Measurements from ENCODE around the gene AFAP1L2. TPM values are rescaled to one million over a fixed set of nuclear protein-coding genes. Genes with fewer than 3 reads are reported as not detected.

The AFAP1L2 gene
- total RNA-seq, 1 experiment from 2014 or later = 170 TPM

DNA sequence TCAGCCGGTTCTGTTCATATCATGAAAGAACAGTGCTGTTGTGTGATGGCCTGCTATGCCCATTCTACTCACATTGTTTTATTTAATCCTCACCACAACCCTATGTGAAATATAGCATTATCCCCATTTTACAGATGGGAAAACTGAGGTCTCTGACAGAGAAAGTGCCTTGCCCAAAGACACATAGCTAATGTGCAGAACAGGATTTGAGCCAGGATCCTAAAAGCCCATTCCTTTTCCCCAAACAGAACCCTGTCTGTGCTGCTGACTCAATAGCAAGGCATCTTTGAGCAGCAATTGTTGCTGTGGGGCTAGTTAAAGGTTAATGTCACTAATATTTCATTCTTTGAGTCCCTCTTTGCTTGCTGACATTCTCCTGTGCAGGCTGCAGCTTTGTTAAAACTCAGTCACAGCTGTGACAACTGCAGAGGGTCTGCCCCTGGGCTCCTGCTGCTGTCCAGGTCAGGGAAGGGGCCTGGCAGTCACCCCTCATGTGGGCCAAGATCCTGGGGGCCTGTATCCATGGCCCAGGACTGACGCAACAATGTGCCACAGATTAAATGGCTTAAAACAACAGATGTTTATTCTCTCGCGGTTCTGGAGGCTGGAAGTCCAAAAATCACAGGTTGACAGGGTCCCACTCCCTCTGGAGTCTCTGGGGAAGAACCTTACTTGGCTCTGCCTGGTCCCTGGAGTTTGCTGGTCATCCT lies 40.4 kb downstream of the AFAP1L2 start:
- in situ Hi-C loops (cut with HindIII; ENCODE audit: low pct_unique_long_range_greater_than_20kb, low sequenced_read_pairs) (no loop called here), intact Hi-C loops (cut with micrococcal nuclease; ENCODE audit: unreplicated experiment) (no loop called here)
- CTCF ChIA-PET = no interaction called here
- H3K27me3 ChIP-seq (ENCODE audit: control insufficient read depth, insufficient read depth, low read length) = no peaks in the 10 kb centered on the region
- H3K36me3 ChIP-seq (ENCODE audit: control insufficient read depth, insufficient read depth, low read length) = no peaks in the 10 kb centered on the region
- no peak overlapping the region for H3K27ac ChIP-seq (ENCODE audit: low read length)
- TF ChIP-seq TCF7L2 (IDR thresholded peaks at IDR 0.05; ENCODE audit: low read depth, low read length) = no peak
- no peak for TF ChIP-seq SIN3A (IDR thresholded peaks at IDR 0.05; ENCODE audit: borderline replicate concordance, insufficient read depth, low read depth, low read length)
- TF ChIP-seq, protein P1, sequence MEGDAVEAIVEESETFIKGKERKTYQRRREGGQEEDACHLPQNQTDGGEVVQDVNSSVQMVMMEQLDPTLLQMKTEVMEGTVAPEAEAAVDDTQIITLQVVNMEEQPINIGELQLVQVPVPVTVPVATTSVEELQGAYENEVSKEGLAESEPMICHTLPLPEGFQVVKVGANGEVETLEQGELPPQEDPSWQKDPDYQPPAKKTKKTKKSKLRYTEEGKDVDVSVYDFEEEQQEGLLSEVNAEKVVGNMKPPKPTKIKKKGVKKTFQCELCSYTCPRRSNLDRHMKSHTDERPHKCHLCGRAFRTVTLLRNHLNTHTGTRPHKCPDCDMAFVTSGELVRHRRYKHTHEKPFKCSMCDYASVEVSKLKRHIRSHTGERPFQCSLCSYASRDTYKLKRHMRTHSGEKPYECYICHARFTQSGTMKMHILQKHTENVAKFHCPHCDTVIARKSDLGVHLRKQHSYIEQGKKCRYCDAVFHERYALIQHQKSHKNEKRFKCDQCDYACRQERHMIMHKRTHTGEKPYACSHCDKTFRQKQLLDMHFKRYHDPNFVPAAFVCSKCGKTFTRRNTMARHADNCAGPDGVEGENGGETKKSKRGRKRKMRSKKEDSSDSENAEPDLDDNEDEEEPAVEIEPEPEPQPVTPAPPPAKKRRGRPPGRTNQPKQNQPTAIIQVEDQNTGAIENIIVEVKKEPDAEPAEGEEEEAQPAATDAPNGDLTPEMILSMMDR (IDR thresholded peaks at IDR 0.05) = no peak
- TF ChIP-seq POLR2AphosphoS5 (IDR thresholded peaks at IDR 0.05; ENCODE audit: low read depth, low read length) = no peak
- TF ChIP-seq, protein P2, sequence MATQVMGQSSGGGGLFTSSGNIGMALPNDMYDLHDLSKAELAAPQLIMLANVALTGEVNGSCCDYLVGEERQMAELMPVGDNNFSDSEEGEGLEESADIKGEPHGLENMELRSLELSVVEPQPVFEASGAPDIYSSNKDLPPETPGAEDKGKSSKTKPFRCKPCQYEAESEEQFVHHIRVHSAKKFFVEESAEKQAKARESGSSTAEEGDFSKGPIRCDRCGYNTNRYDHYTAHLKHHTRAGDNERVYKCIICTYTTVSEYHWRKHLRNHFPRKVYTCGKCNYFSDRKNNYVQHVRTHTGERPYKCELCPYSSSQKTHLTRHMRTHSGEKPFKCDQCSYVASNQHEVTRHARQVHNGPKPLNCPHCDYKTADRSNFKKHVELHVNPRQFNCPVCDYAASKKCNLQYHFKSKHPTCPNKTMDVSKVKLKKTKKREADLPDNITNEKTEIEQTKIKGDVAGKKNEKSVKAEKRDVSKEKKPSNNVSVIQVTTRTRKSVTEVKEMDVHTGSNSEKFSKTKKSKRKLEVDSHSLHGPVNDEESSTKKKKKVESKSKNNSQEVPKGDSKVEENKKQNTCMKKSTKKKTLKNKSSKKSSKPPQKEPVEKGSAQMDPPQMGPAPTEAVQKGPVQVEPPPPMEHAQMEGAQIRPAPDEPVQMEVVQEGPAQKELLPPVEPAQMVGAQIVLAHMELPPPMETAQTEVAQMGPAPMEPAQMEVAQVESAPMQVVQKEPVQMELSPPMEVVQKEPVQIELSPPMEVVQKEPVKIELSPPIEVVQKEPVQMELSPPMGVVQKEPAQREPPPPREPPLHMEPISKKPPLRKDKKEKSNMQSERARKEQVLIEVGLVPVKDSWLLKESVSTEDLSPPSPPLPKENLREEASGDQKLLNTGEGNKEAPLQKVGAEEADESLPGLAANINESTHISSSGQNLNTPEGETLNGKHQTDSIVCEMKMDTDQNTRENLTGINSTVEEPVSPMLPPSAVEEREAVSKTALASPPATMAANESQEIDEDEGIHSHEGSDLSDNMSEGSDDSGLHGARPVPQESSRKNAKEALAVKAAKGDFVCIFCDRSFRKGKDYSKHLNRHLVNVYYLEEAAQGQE (IDR thresholded peaks at IDR 0.05; ENCODE audit: insufficient read depth in 1 of 2, low read depth in 2 of 2, low read length in 1 of 2) = no peak
- POLR2A ChIA-PET = no interaction called here
- BruUV-seq (replicated peaks) = no TSS peak
- ATAC-seq (no peak), DNase-seq (ENCODE audit: low read depth, low spot score) (no peak)
- H3K4me1 ChIP-seq (ENCODE audit: control insufficient read depth, insufficient read depth, low read length) = peaks cover 40% of the 10 kb centered on the region
- no peaks in the 10 kb centered on the region for H3K9me3 ChIP-seq (ENCODE audit: control insufficient read depth, insufficient read depth, low read depth, low read length)
- H3K4me3 ChIP-seq (ENCODE audit: low read depth in 2 of 2, low read length in 2 of 2) = no peak overlapping the region

DNA sequence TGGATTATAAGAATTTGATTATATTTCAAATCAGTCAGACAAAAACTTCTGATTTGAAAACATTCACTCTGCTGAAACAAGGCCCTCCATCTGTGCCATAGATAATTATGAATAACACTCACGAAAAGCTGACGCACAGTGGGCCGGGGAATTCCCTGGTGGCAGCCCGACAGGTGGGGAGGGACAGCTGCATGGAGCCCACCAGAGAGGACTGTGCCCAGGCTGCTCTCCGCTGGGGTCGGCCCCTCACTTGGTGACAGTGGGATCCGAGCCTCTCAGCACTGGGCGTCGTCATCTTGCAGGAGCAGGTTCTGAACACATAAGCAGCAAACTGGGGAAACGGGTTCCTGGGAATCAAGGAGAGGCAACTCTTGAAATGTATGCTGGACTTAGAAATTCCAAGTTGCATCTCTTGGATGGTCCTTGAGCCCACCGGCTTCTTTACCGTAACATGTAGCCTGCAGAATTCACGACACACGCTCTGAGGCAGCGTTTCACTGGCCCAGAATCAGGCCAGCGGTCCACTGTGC lies 41.4 kb downstream of the AFAP1L2 start:
- ChIA-PET CTCF (no interaction called here), POLR2A (no interaction called here)
- Histone ChIP-seq H3K27ac (ENCODE audit: low read length) (no peak overlapping the region), H3K9me3 (ENCODE audit: control insufficient read depth, insufficient read depth, low read depth, low read length) (no peaks in the 10 kb centered on the region), H3K27me3 (ENCODE audit: control insufficient read depth, insufficient read depth, low read length) (no peaks in the 10 kb centered on the region), H3K4me1 (ENCODE audit: control insufficient read depth, insufficient read depth, low read length) (peaks cover 41% of the 10 kb centered on the region), H3K4me3 (ENCODE audit: low read depth in 2 of 2, low read length in 2 of 2) (no peak overlapping the region), H3K36me3 (ENCODE audit: control insufficient read depth, insufficient read depth, low read length) (no peaks in the 10 kb centered on the region)
- TF ChIP-seq, protein P2 (IDR thresholded peaks at IDR 0.05; ENCODE audit: insufficient read depth in 1 of 2, low read depth in 2 of 2, low read length in 1 of 2) = no peak
- TF ChIP-seq SIN3A (IDR thresholded peaks at IDR 0.05; ENCODE audit: borderline replicate concordance, insufficient read depth, low read depth, low read length) (no peak), POLR2AphosphoS5 (IDR thresholded peaks at IDR 0.05; ENCODE audit: low read depth, low read length) (no peak), TCF7L2 (IDR thresholded peaks at IDR 0.05; ENCODE audit: low read depth, low read length) (no peak)
- TF ChIP-seq, protein P1 (IDR thresholded peaks at IDR 0.05) = no peak
- BruUV-seq (replicated peaks) = no TSS peak
- no peak for ATAC-seq
- in situ Hi-C loops (cut with HindIII; ENCODE audit: low pct_unique_long_range_greater_than_20kb, low sequenced_read_pairs) = no loop called here
- DNase-seq (ENCODE audit: low read depth, low spot score) = no peak
- intact Hi-C loops (cut with micrococcal nuclease; ENCODE audit: unreplicated experiment) = no loop called here

All from Panc1 (cell line).